Measurements from ENCODE around the gene CXCL9.
"Not testable (repeated sequence)": the region's sequence is repeated elsewhere in the genome, so short reads cannot be mapped to it uniquely, and the experiment has no call there.

GRCh38 chr4:76049860-76050416 lies 42.6 kb upstream of the CXCL9 start:
- not testable (repeated sequence) for TF ChIP-seq EZH2 (IDR thresholded peaks at IDR 0.05; ENCODE audit: borderline replicate concordance, insufficient read depth, low read depth, low read length, poor library complexity, severe bottlenecking); CTCF (IDR thresholded peaks at IDR 0.05)

Data from B cell (primary cell).